Measurements from ENCODE around the gene PTPRC.

The PTPRC gene

DNA sequence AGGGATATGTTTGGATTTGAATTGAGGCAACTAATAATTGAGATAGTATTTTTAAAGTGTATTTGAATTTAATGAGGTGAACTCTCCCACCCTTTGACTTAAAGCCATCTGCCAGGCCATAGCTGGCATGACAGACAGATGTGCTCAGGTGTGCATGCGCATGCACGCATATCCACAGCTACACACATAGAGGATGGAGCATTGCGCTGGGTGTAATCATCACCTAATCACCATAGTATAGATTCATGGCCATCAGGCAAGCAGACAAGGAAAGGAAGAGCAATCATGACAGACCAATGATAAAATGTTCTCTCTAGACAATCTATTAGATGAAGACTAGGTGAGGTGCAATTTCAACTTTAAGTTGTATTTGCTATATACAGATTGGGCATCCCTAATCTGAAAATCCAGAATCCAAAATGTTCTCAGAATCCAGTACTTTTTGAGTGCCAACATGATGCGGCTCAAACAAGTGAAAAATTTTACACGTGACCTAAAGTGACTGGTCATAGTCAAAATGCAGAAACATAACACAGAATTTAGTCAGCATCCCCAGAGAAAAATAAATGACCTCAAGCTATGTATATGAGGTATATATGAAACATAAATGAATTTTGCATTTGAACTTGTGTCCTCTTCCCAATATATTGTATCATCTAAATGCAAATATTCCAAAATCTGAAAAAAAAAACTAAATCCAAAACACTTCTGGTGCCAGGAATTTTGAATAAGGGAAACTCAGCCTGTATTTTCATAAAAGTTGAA, 70.1 kb downstream of the PTPRC start:
- no peak for DNase-seq

DNA sequence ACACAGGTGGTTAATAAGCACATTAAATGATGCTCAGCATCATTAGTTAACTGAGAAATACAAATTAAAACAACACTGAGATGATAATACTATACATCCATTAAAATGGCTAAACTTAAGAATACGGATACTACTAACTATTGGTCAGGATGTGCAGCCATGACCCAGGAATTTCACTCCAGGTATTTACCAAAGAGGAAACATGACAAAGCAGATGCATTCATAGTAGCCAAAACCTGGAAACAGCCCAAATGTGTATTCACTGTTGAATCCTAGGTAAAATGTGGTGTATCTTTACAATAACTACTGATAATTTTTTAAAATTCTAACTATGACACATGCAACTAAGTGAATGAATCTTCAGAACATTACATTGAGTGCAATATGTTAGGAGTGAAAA, 73.0 kb downstream of the PTPRC start:
- peak in 1 of 2 experiments; percentile 3 for DNase-seq

- DNase-seq: no peak
Measured at GRCh38 chr1:198713081-198713480, 74.2 kb downstream of the PTPRC start.

DNA sequence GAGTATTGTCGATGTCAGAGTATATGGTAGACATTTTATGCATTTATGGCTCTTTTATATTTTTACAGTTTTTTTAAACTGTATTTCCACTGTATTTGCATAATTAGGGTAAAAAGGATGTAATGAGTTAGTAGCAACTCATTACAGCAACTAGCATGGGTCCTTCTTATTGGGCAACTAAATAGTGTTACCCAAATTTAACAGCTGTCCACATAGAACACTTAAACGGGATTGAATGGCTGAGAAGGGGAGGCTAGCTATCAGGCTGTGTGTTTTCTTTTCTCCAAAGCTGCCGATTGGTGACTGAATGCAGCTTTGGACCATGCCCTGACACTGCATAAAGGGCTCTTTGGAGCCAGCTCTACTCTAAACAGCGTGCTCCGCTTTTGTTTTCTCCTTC, 75.4 kb downstream of the PTPRC start:
- no peak for DNase-seq

- no peak for DNase-seq
Measured at GRCh38 chr1:198716051-198716450, 77.2 kb downstream of the PTPRC start.

GRCh38 chr1:198717510-198717909, 78.7 kb downstream of the PTPRC start:
- no peak for DNase-seq

GRCh38 chr1:198723127-198723526, 84.3 kb downstream of the PTPRC start:
- no peak for DNase-seq

- DNase-seq: no peak
Measured at GRCh38 chr1:198725090-198725489, 86.2 kb downstream of the PTPRC start.

DNA sequence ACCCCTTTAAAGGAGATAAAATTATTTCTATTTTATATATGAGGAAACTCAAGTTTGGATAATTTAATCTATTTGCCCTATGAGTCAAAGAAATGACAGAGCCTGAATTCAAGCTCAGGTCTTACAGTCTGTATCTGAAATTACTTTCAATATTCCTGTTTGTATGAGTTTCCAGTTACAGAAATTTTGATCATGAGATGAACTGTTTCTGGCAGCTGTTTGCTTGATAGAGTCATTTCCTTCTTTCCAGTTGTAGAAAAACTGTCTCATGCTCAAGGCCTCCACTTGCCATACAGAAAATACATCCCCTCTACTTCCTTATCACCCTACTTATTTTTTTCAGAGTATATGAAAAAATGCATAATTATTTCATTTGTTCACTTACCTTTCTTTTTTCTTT, 87.6 kb downstream of the PTPRC start:
- no peak for DNase-seq

DNA sequence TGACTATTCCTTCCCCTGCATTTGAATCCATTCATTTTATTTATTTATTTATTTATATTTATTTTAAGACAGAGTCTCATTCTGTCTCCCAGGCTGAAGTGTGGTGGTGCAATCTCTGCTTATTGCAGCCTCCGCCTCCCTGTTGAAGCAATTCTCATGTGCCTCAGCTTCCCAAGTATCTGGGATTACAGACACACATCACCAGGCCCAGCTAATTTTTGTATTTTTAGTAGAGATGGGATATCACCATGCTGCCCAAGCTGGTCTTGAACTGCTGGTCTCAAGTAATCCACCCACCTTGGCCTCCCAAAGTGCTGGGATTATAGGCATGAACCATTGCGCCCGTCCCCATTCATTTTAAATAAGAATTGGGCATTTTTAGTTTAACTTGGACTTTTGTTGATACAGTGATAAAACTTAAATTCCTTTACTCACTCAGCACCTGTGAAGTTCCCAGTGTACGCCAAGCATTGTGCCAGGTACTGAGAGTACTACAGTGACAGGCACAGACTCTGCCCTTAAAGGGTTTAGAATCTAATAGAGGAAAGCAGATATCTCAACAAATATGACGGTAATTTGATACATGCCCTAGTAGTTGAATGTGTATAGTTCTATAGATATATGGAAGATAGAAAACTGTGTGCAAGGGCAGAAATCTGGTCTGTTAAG, 90.5 kb downstream of the PTPRC start:
- DNase-seq: no peak

GRCh38 chr1:198730952-198731351, 92.1 kb downstream of the PTPRC start:
- DNase-seq: no peak

- no peak for DNase-seq
Measured at GRCh38 chr1:198734323-198735008, 95.6 kb downstream of the PTPRC start.

DNA sequence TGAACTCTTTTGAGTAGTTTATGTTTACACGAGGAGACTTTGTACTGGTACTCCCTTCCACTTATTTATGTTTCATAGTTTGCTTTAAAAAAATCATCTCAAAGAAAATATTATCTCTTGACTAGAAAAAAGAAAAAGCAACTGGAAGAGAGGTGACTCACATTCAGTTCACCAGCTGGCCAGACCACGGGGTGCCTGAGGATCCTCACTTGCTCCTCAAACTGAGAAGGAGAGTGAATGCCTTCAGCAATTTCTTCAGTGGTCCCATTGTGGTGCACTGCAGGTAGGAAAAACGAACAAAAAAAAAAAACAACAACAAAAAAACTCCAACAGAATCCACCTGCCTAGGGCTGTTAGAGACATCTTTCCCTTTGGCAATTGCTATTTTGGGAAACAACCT, 102.9 kb downstream of the PTPRC start:
- DNase-seq: no peak

GRCh38 chr1:198747127-198747526, 108.3 kb downstream of the PTPRC start:
- DNase-seq: no peak

GRCh38 chr1:198749279-198749678, 110.4 kb downstream of the PTPRC start:
- DNase-seq: no peak

DNA sequence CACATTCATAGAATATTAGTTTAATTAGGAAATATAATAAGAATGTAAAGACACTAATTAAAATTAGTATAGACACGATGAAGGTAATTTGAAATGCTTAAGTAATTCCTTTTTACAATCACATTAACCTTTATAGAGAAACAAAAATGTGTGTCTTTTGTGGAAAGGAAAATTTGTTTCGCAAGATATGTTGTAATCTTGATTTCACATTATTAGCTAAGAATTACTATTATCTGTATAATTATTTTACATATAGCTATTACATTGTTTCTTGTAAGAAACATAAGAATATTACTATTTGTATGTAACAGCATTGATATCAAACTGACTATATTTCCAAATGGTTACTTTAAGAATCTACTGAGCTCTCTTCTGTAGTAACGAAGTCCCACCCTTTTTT, 111.2 kb downstream of the PTPRC start:
- DNase-seq: no peak

DNA sequence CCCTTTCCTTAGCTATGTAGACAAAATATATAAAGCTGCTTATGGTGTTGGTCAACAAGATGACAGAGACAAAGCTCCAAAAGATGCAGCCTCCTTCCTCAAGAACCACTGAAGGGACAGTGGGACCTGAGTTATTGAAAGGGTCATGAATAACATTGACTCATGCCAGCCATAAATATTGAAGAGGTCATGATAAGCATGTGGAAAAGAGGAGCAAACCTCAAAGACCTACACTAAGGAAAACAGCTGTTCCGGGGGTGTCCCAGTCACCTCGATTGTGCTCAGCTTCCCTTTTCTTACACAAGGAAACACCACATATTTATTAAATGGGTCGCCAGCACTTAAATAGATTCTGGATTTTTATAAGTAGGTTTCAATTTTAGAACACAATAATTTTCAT, 112.9 kb downstream of the PTPRC start:
- DNase-seq: no peak

DNA sequence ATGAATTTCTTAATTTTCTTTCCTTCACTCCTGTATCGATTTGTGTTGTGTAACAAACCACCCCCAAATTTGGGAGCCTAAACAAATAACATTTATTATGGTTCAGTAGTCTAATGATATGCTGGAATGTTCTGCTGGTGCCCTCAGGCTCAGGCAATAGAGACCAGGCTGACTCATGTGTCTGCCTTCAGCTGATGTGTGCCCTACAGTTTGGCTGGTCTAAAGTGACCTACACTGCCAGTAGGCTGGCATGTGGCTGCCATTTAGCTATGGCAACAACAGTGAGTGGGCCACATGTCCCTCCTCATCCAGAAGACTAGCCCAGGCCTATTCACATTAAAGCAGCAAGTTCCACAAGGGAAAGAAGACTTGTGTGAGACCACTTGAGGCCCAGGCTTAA, 115.8 kb downstream of the PTPRC start:
- no peak for DNase-seq

DNA sequence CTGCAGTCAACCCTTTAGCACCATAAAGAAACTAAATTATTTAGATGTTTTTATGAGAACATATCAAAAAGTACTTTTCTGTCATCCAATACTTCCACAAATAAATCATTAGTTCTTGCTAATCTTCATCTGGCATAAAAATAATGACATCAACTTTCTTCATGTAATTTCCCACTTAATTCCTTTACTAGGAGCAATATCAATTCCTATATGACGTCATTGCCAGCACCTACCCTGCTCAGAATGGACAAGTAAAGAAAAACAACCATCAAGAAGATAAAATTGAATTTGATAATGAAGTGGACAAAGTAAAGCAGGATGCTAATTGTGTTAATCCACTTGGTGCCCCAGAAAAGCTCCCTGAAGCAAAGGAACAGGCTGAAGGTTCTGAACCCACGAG, 116.9 kb downstream of the PTPRC start:
- no peak for DNase-seq

GRCh38 chr1:198756470-198756869, 117.6 kb downstream of the PTPRC start:
- no peak for DNase-seq

DNA sequence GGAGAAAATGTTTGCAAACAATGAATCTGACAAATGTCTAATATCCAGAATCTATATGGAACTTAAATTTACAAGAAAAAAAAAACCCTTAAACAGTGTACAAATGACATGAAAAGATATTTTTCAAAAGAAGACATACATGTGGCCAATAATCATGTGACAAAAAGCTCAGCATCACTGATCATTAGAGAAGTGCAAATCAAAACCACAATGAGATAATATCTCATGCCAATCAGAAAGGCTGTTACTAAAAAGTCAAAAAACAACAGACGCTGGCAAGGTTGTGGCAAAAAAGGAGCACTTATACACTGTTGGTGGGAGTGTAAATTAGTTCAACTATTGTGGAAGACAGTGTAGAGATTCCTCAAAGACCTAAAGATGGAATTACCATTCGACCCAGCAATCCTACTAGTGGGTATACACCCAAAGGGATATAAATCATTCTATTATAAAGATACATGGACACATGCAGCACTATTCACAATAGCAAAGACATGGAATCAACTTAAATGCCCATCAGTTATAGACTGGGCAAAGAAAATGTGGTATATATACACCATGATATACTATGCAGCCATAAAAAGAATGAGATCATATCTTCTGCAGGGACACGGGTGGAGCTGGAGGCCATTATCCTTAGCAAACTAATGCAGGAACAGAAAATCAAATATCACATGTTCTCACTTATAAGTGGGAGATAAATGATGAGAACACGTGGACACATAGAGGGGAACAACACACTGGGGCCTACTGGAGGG, 123.2 kb downstream of the PTPRC start:
- no peak for DNase-seq

DNA sequence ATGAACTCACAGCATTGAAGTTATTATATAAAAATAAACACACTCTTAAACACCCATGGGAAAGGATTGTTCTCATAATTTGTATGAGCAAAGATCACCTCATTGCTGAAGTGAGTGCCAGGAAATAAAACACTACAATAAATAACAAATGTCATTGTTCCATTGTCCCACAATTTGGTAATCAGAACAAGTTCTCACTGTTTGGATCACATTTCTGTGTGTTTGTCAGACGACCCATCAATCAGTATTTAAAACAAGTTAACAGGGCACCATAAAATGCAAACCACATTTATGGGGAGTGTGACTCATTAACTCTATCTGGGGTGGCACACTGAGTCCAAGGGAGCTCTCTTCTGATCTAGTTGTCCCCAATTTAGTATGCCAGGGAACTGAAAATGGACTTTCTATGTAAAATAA, 124.5 kb downstream of the PTPRC start:
- DNase-seq: peak; percentile 20 to 54

DNA sequence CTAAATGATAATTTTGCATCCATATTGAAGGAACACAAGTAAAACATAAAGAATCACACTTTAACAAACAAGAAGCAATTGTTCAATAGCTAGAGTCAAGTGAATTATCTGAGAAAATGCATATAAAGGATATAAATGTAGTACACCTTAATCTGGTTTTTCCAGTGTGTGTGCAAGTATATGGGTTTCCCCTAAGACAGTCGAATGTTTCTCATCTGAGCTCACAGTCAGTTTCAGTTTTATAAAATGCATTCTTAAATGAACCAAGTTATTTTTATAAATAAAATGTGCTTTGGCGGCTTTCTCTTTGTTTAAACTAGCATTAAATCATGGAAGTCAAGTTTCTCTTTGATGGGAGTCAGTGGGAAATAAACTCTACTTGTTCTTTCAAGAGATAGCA, 125.9 kb downstream of the PTPRC start:
- no peak for DNase-seq
